ENCODE data around the gene BCLAF3.

- TF ChIP-seq, protein P1, sequence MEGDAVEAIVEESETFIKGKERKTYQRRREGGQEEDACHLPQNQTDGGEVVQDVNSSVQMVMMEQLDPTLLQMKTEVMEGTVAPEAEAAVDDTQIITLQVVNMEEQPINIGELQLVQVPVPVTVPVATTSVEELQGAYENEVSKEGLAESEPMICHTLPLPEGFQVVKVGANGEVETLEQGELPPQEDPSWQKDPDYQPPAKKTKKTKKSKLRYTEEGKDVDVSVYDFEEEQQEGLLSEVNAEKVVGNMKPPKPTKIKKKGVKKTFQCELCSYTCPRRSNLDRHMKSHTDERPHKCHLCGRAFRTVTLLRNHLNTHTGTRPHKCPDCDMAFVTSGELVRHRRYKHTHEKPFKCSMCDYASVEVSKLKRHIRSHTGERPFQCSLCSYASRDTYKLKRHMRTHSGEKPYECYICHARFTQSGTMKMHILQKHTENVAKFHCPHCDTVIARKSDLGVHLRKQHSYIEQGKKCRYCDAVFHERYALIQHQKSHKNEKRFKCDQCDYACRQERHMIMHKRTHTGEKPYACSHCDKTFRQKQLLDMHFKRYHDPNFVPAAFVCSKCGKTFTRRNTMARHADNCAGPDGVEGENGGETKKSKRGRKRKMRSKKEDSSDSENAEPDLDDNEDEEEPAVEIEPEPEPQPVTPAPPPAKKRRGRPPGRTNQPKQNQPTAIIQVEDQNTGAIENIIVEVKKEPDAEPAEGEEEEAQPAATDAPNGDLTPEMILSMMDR (IDR thresholded peaks at IDR 0.05), result no peak
- TF ChIP-seq EP300 (IDR thresholded peaks at IDR 0.05), result no peak
- no peak for TF ChIP-seq POLR2A (IDR thresholded peaks at IDR 0.05)
- TF ChIP-seq POLR2AphosphoS5 (IDR thresholded peaks at IDR 0.05), result no peak
Measured at GRCh38 chrX:20026278-20026677, 35.4 kb upstream of the BCLAF3 start.
